Lung (tissue), 13 donors: ENCODE measurements around the gene SLC38A3. TPM values are rescaled to one million over a fixed set of nuclear protein-coding genes. Genes with fewer than 3 reads are reported as not detected.

Experiments
- ATAC-seq: fragments of 200-7000 bp; cut with Tn5 transposase; one replicate; pipeline ENCODE4 v1.9.1; 2020; ENCODE audit warnings: moderate number of reproducible peaks; ENCODE audit not compliant: insufficient read depth, low FRiP score
- DNase-seq, 3 donors: peaks; one replicate each; pipeline ENCODE4 v3.0.0-alpha.2; 2013 to 2017
- H3K27ac ChIP-seq, 2 donors: one replicate each; pipeline ENCODE4 v1.5.1; 2013; ENCODE audit warnings: mild to moderate bottlenecking in 2 of 2, moderate library complexity in 2 of 2, control low read depth in 1 of 2, inconsistent platforms in 1 of 2, low read depth in 1 of 2, low read length in 1 of 2
- H3K27me3 ChIP-seq, 3 donors: one replicate each; pipeline ENCODE4 v1.5.1; 2013; ENCODE audit warnings: low read length in 2 of 3; ENCODE audit not compliant: control insufficient read depth in 3 of 3, insufficient read depth in 3 of 3
- H3K36me3 ChIP-seq, 4 donors: one replicate each; pipeline ENCODE4 v1.5.1; 2013; ENCODE audit warnings: low read length in 4 of 4, mild to moderate bottlenecking in 1 of 4, moderate library complexity in 1 of 4; ENCODE audit not compliant: control insufficient read depth in 4 of 4, insufficient read depth in 4 of 4
- H3K4me1 ChIP-seq, 5 donors: one replicate each; pipeline ENCODE4 v1.5.1; 2013; ENCODE audit warnings: low read length in 5 of 5, mild to moderate bottlenecking in 2 of 5, moderate library complexity in 1 of 5; ENCODE audit not compliant: control insufficient read depth in 5 of 5, insufficient read depth in 5 of 5
- H3K4me3 ChIP-seq: one replicate; pipeline ENCODE4 v1.5.1; 2013; ENCODE audit warnings: mild to moderate bottlenecking, control low read depth, moderate library complexity
- H3K9ac ChIP-seq, 2 donors: one replicate each; pipeline ENCODE4 v1.5.1; 2013; ENCODE audit warnings: low read length in 2 of 2, control low read depth in 1 of 2; ENCODE audit not compliant: insufficient read depth in 1 of 2
- H3K9me3 ChIP-seq, 4 donors: one replicate each; pipeline ENCODE4 v1.5.1; 2013; ENCODE audit warnings: low read length in 3 of 4, mild to moderate bottlenecking in 1 of 4, moderate library complexity in 1 of 4; ENCODE audit not compliant: control insufficient read depth in 4 of 4, insufficient read depth in 3 of 4
- CTCF ChIP-seq: IDR thresholded peaks from 2 replicates; pipeline ENCODE4 v1.5.1; 2012; ENCODE audit warnings: mild to moderate bottlenecking; ENCODE audit errors: control extremely low read depth, extremely low read depth
- WGBS, 2 donors: extraction: QIAGEN DNeasy Blood & Tissue Kit; methylation state at CpG; one replicate each; pipeline ENCODE4 v1.1.7; 2013; 5-methylcytosine and 5-hydroxymethylcytosine counted together
- polyA plus RNA-seq, 2 donors: library from polyadenylated mRNA; stranded (reverse); fragments of 200-250 nt; gene quantifications; one replicate each; pipeline ENCODE4 v1.2.1, GENCODE V29; 2013
- small RNA-seq: library from RNA; depleted of rRNA; stranded (forward); fragments of <200 nt; gene quantifications from one replicate; pipeline ENCODE3, GENCODE V24; 2014; ENCODE audit warnings: low replicate concordance
- total RNA-seq, 2 donors: library from RNA; depleted of rRNA in 1 of 2; stranded (reverse); fragments of >200 nt in 1 of 2; gene quantifications; one replicate each; pipeline ENCODE4 v1.2.1, GENCODE V29; 2014 to 2021
- donor health status: control.
- donor health status: control.
- donor health status: Bipolar disorder and iron deficiency.
- donor health status: healthy.
- donor health status: DM: yes; HTN: yes; CAD: no.

The SLC38A3 gene
- total and polyA plus RNA-seq, 4 donors: 0.08 to 4.3 (median 0.33) TPM

GRCh38 chr3:50269460-50269859 lies 64.4 kb downstream of the SLC38A3 start:
- H3K27me3 ChIP-seq: peaks cover 0 to 15% (median 11%) of the 10 kb centered on the region in 3 donors
- H3K4me3 ChIP-seq: no peak overlapping the region
- no peak for TF ChIP-seq CTCF
- H3K27ac ChIP-seq: peak overlapping the region; percentile 55 to 70
- ATAC-seq (no peak), DNase-seq (no peak)
- H3K36me3 ChIP-seq: peaks cover 0 to 1% (median 0%) of the 10 kb centered on the region in 4 donors
- H3K4me1 ChIP-seq: peaks cover 0 to 60% (median 36%) of the 10 kb centered on the region in 5 donors
- H3K9ac ChIP-seq: peak overlapping the region; percentile 66 to 83
- 52 to 80% methylated on average over 4 of the region's 4 CpGs for WGBS, 2 donors
- no peaks in the 10 kb centered on the region for H3K9me3 ChIP-seq

- Histone ChIP-seq H3K9ac (no peak overlapping the region), H3K9me3 (no peaks in the 10 kb centered on the region), H3K4me1 (peaks cover 0 to 56% (median 36%) of the 10 kb centered on the region in 5 donors), H3K27me3 (peaks cover 0 to 20% (median 17%) of the 10 kb centered on the region in 3 donors), H3K27ac (peak overlapping the region in 1 of 2 donors; percentile 55), H3K36me3 (peaks cover 0 to 1% (median 0%) of the 10 kb centered on the region in 4 donors), H3K4me3 (no peak overlapping the region)
- 86 to 93% methylated on average over 8 of the region's 8 CpGs for WGBS, 2 donors
- DNase-seq (no peak), ATAC-seq (no peak)
- no peak for TF ChIP-seq CTCF
These were observed 64.9 kb downstream of the SLC38A3 start for GRCh38 chr3:50269977-50270413.

- Histone ChIP-seq H3K27ac (peak overlapping the region in 1 of 2 donors; percentile 55), H3K9me3 (no peaks in the 10 kb centered on the region), H3K4me1 (peaks cover 0 to 55% (median 30%) of the 10 kb centered on the region in 5 donors), H3K4me3 (no peak overlapping the region), H3K9ac (peak overlapping the region in 1 of 2 donors; percentile 13), H3K27me3 (peaks cover 0 to 23% (median 21%) of the 10 kb centered on the region in 3 donors), H3K36me3 (peaks cover 0 to 1% (median 0%) of the 10 kb centered on the region in 4 donors)
- TF ChIP-seq CTCF: no peak
- no peak for DNase-seq
- WGBS, 2 donors: 77 to 83% methylated on average over 19 of the region's 19 CpGs
- no peak for ATAC-seq
These were observed 65.6 kb downstream of the SLC38A3 start for GRCh38 chr3:50270422-50271224.

Small RNAs within 50 kb of the gene (small RNA-seq; reads per million reads assigned to genes)
- not detected for gene MIR566
- not detected for gene MIR5787

Other genes with a start within 250 kb of the SLC38A3 start
- 100 to 1,000 TPM; 115 to 380 TPM for gene RBM5, start 116.4 kb upstream of the SLC38A3 start, total RNA-seq
- gene RBM5, start 116.4 kb upstream of the SLC38A3 start, polyA plus RNA-seq: 10 to 100 TPM; 71.4 to 74.3 TPM
- gene SEMA3F, start 49.9 kb upstream of the SLC38A3 start, total RNA-seq: 10 to 100 TPM; 27.8 to 54.3 TPM
- 10 to 100 TPM; 41.6 to 53.1 TPM for gene SEMA3F, start 49.9 kb upstream of the SLC38A3 start, polyA plus RNA-seq
- gene GNAT1, start 13.7 kb upstream of the SLC38A3 start, total RNA-seq: not detected
- under 1 TPM; 0.05 to 0.16 TPM for gene GNAT1, start 13.7 kb upstream of the SLC38A3 start, polyA plus RNA-seq
- 100 to 1,000 TPM; 224 to 332 TPM for gene GNAI2, start 30.9 kb downstream of the SLC38A3 start, total RNA-seq
- gene GNAI2, start 30.9 kb downstream of the SLC38A3 start, polyA plus RNA-seq: 100 to 1,000 TPM; 217 to 364 TPM
- 10 to 100 TPM; 47.9 to 95.7 TPM for gene SEMA3B, start 63.9 kb downstream of the SLC38A3 start, total RNA-seq
- 10 to 100 TPM; 39.6 to 75.6 TPM for gene SEMA3B, start 63.9 kb downstream of the SLC38A3 start, polyA plus RNA-seq
- under 1 TPM in 1 of 2 donors, not detected in 1; 0.12 TPM for gene LSMEM2, start 73.8 kb downstream of the SLC38A3 start, total RNA-seq
- gene LSMEM2, start 73.8 kb downstream of the SLC38A3 start, polyA plus RNA-seq: under 1 TPM; 0.10 to 0.49 TPM
- 10 to 100 TPM; 14.7 to 98.8 TPM for gene IFRD2, start 87.2 kb downstream of the SLC38A3 start, total RNA-seq
- gene IFRD2, start 87.2 kb downstream of the SLC38A3 start, polyA plus RNA-seq: 100 to 1,000 TPM in 1 of 2 donors, 10 to 100 TPM in 1; 91.4 to 107 TPM
- 1 to 10 TPM; 1.4 to 4.0 TPM for gene HYAL3, start 94.1 kb downstream of the SLC38A3 start, total RNA-seq
- gene HYAL3, start 94.1 kb downstream of the SLC38A3 start, polyA plus RNA-seq: 1 to 10 TPM; 2.5 to 4.9 TPM
- 10 to 100 TPM in 1 of 2 donors, 1 to 10 TPM in 1; 4.8 to 16.6 TPM for gene NAA80, start 94.1 kb downstream of the SLC38A3 start, total RNA-seq
- gene NAA80, start 94.1 kb downstream of the SLC38A3 start, polyA plus RNA-seq: 10 to 100 TPM in 1 of 2 donors, 1 to 10 TPM in 1; 9.5 to 14.7 TPM
- gene HYAL1, start 98.3 kb downstream of the SLC38A3 start, total RNA-seq: 10 to 100 TPM in 1 of 2 donors, 1 to 10 TPM in 1; 1.6 to 51.2 TPM
- 10 to 100 TPM; 24.6 to 27.8 TPM for gene HYAL1, start 98.3 kb downstream of the SLC38A3 start, polyA plus RNA-seq
- gene HYAL2, start 117.5 kb downstream of the SLC38A3 start, total RNA-seq: 100 to 1,000 TPM in 1 of 2 donors, 10 to 100 TPM in 1; 94.3 to 218 TPM
- gene HYAL2, start 117.5 kb downstream of the SLC38A3 start, polyA plus RNA-seq: 100 to 1,000 TPM; 193 to 208 TPM
- gene TUSC2, start 123.0 kb downstream of the SLC38A3 start, total RNA-seq: 10 to 100 TPM; 11.1 to 33.4 TPM
- gene TUSC2, start 123.0 kb downstream of the SLC38A3 start, polyA plus RNA-seq: 10 to 100 TPM; 27.6 to 54.5 TPM
- 10 to 100 TPM; 36.3 to 46.0 TPM for gene RASSF1, start 135.6 kb downstream of the SLC38A3 start, total RNA-seq
- 10 to 100 TPM; 38.0 to 59.0 TPM for gene RASSF1, start 135.6 kb downstream of the SLC38A3 start, polyA plus RNA-seq
- 100 to 1,000 TPM in 1 of 2 donors, 10 to 100 TPM in 1; 70.8 to 117 TPM for gene ZMYND10, start 140.5 kb downstream of the SLC38A3 start, total RNA-seq
- 10 to 100 TPM; 31.4 to 54.1 TPM for gene ZMYND10, start 140.5 kb downstream of the SLC38A3 start, polyA plus RNA-seq
- 10 to 100 TPM; 12.7 to 17.0 TPM for gene NPRL2, start 145.5 kb downstream of the SLC38A3 start, total RNA-seq
- 10 to 100 TPM; 17.4 to 21.9 TPM for gene NPRL2, start 145.5 kb downstream of the SLC38A3 start, polyA plus RNA-seq
- gene CYB561D2, start 145.6 kb downstream of the SLC38A3 start, total RNA-seq: 10 to 100 TPM; 18.2 to 33.9 TPM
- gene CYB561D2, start 145.6 kb downstream of the SLC38A3 start, polyA plus RNA-seq: 10 to 100 TPM; 21.4 to 50.8 TPM
- gene TMEM115, start 154.2 kb downstream of the SLC38A3 start, total RNA-seq: 10 to 100 TPM; 29.0 to 38.8 TPM
- 10 to 100 TPM; 32.9 to 44.8 TPM for gene TMEM115, start 154.2 kb downstream of the SLC38A3 start, polyA plus RNA-seq